Neural crest cell (in vitro differentiated cells): ENCODE results near the gene SIGLEC1. TPM values are rescaled to one million over a fixed set of nuclear protein-coding genes. Genes with fewer than 3 reads are reported as not detected.
A peak's percentile ranks its signal among the peaks of the same experiment; 100 is the strongest.

ENCODE experiments used
- DNase-seq: peaks from one replicate; pipeline ENCODE4 v3.0.0; 2021; ENCODE audit warnings: low read depth, mixed read lengths, low spot score
- H3K27ac Mint-ChIP-seq: one replicate; pipeline ENCODE4 v1.8.0; 2021; ENCODE audit warnings: mild to moderate bottlenecking, mixed read lengths; ENCODE audit not compliant: unreplicated experiment
- H3K27me3 Mint-ChIP-seq: 2 replicates; pipeline ENCODE4 v1.8.0; 2021; ENCODE audit warnings: low read depth, mild to moderate bottlenecking, mixed read lengths
- H3K36me3 Mint-ChIP-seq: 2 replicates; pipeline ENCODE4 v1.8.0; 2021; ENCODE audit warnings: low read depth, mild to moderate bottlenecking, mixed read lengths
- H3K4me1 Mint-ChIP-seq: 2 replicates; pipeline ENCODE4 v1.8.0; 2021; ENCODE audit warnings: mixed read lengths
- H3K4me3 Mint-ChIP-seq: one replicate; pipeline ENCODE4 v1.8.0; 2021; ENCODE audit warnings: mild to moderate bottlenecking, mixed read lengths
- H3K9me3 Mint-ChIP-seq: 2 replicates; pipeline ENCODE4 v1.8.0; 2021; ENCODE audit warnings: mixed read lengths
- CTCF ChIP-seq: fragments of 200-600 bp; sonication (generic); conservative IDR thresholded peaks from 2 replicates; pipeline ENCODE4 v1.5.0; 2021; ENCODE audit warnings: antibody characterized with exemption, mild to moderate bottlenecking
- total RNA-seq: library from RNA; stranded (reverse); gene quantifications from 2 replicates; pipeline ENCODE4 v1.2.1, GENCODE V29; 2021

The SIGLEC1 gene
- total RNA-seq, 1 donor from 2014 or later: not detected

DNA sequence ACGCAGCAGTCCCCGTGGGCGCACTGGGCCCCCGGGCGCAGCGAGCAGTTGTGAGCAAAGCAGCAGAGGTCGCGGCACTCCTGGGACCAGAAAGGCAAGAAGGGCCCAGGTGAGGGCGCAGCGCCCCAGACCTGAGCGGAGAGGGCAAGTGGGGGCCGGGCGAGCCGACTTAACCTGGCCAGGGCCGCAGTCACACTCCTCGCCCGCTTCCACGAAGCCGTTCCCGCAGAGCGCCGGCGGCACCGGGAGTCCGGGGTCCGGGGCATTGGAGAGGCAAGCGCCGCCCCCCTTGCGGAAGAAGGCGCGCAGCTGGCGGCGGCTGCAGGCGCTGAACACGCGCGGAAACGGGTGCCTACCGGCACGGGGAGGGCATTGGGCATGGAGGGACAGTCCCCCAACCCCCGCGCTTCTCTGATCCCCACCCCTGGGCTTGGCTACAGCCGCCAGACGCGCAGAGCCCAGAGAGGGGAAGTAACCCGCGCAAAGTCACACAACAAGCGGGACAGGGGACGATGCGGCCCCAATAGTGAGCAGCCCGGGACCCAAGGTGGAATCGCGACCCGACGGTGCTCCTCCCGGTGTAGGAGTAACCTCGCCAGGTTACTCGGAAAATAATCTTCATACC is 39.7 kb downstream of the SIGLEC1 start:
- Mint-ChIP-seq H3K4me1 (peaks cover 4% of the 10 kb centered on the region), H3K27ac (no peak overlapping the region), H3K9me3 (no peaks in the 10 kb centered on the region), H3K4me3 (no peak overlapping the region), H3K36me3 (no peaks in the 10 kb centered on the region), H3K27me3 (peaks cover 32% of the 10 kb centered on the region)
- TF ChIP-seq CTCF: no peak
- no peak for DNase-seq

- Mint-ChIP-seq H3K9me3 (no peaks in the 10 kb centered on the region), H3K27ac (peak overlapping the region; percentile 50), H3K4me3 (no peak overlapping the region), H3K4me1 (peaks cover 4% of the 10 kb centered on the region), H3K36me3 (no peaks in the 10 kb centered on the region), H3K27me3 (peaks cover 32% of the 10 kb centered on the region)
- DNase-seq: no peak
- no peak for TF ChIP-seq CTCF
These were observed 40.3 kb downstream of the SIGLEC1 start for GRCh38 chr20:3671986-3672546.

GRCh38 chr20:3670945-3671344 is 41.5 kb downstream of the SIGLEC1 start:
- Mint-ChIP-seq H3K4me3 (no peak overlapping the region), H3K27ac (no peak overlapping the region), H3K36me3 (no peaks in the 10 kb centered on the region), H3K27me3 (peaks cover 23% of the 10 kb centered on the region), H3K4me1 (no peaks in the 10 kb centered on the region), H3K9me3 (no peaks in the 10 kb centered on the region)
- TF ChIP-seq CTCF: no peak
- DNase-seq: no peak

GRCh38 chr20:3670511-3670910 is 41.9 kb downstream of the SIGLEC1 start:
- H3K4me1 Mint-ChIP-seq: no peaks in the 10 kb centered on the region
- H3K4me3 Mint-ChIP-seq: no peak overlapping the region
- TF ChIP-seq CTCF: no peak
- no peak for DNase-seq
- peak overlapping the region; percentile 15 for H3K27ac Mint-ChIP-seq
- no peaks in the 10 kb centered on the region for H3K36me3 Mint-ChIP-seq
- H3K9me3 Mint-ChIP-seq: no peaks in the 10 kb centered on the region
- peaks cover 19% of the 10 kb centered on the region for H3K27me3 Mint-ChIP-seq

GRCh38 chr20:3669710-3670367 is 42.6 kb downstream of the SIGLEC1 start:
- H3K4me3 Mint-ChIP-seq: no peak overlapping the region
- peaks cover 14% of the 10 kb centered on the region for H3K27me3 Mint-ChIP-seq
- H3K36me3 Mint-ChIP-seq: no peaks in the 10 kb centered on the region
- DNase-seq: no peak
- peak overlapping the region; percentile 55 for H3K27ac Mint-ChIP-seq
- H3K4me1 Mint-ChIP-seq: no peaks in the 10 kb centered on the region
- no peaks in the 10 kb centered on the region for H3K9me3 Mint-ChIP-seq
- no peak for TF ChIP-seq CTCF
